Left ventricle myocardium inferior (tissue), 1 donor: ENCODE data around the gene GRIA1. TPM values are rescaled to one million over a fixed set of nuclear protein-coding genes. Genes with fewer than 3 reads are reported as not detected.

ENCODE experiments used
- DNase-seq: peaks from one replicate; pipeline ENCODE4 v3.0.0-alpha.2; 2020
- H3K27ac ChIP-seq: fragments of 200-600 bp; replicated peaks from 2 replicates; pipeline ENCODE4 v1.8.0; 2021
- H3K27me3 ChIP-seq: fragments of 200-600 bp; 2 replicates; pipeline ENCODE4 v1.8.0; 2021; ENCODE audit warnings: low read depth
- H3K36me3 ChIP-seq: fragments of 200-600 bp; 2 replicates; pipeline ENCODE4 v1.8.0; 2021
- H3K4me1 ChIP-seq: fragments of 200-600 bp; 2 replicates; pipeline ENCODE4 v1.8.0; 2021
- H3K4me3 ChIP-seq: fragments of 200-600 bp; 2 replicates; pipeline ENCODE4 v1.8.0; 2021; ENCODE audit warnings: mild to moderate bottlenecking, moderate library complexity
- H3K9me3 ChIP-seq: fragments of 200-600 bp; replicated peaks from 2 replicates; pipeline ENCODE4 v1.8.0; 2021
- CTCF ChIP-seq: fragments of 200-600 bp; IDR thresholded peaks from 2 replicates; pipeline ENCODE4 v1.8.0; 2021; ENCODE audit warnings: antibody characterized with exemption, mild to moderate bottlenecking, borderline replicate concordance
- intact Hi-C: fragments of 100-400 bp; cut with micrococcal nuclease; formaldehyde crosslinking; loops from one replicate; pipeline ENCODE4 v1.11.0; 2022
- total RNA-seq: library from RNA; stranded (reverse); fragmentation: NEBNext Ultra II Directional; extraction: Animal tissue kit (Norgen Biotek cat#: 25700); gene quantifications from one replicate; pipeline ENCODE4 v1.2.1, GENCODE V29; 2021
- donor health status: DM: no; HTN: yes; CAD: no; lungs with severe emphysema.

Gene GRIA1
- total RNA-seq, 1 donor from 2014 or later = 0.14 TPM

GRCh38 chr5:153496835-153497234 is 6.4 kb downstream of the GRIA1 start:
- H3K27me3 ChIP-seq = peaks cover 33% of the 10 kb centered on the region
- no peak overlapping the region for H3K4me3 ChIP-seq
- no peaks in the 10 kb centered on the region for H3K36me3 ChIP-seq
- intact Hi-C loops = loop anchor here (5.0 kb wide), 2 partner anchors 215 to 470 kb away; no protein-coding TSS in a partner anchor
- TF ChIP-seq CTCF = peak; percentile 81
- H3K9me3 ChIP-seq = no peaks in the 10 kb centered on the region
- DNase-seq = no peak
- no peaks in the 10 kb centered on the region for H3K4me1 ChIP-seq
- H3K27ac ChIP-seq = no peak overlapping the region

- intact Hi-C loops = loop anchor here (5.0 kb wide), 2 partner anchors 214 to 469 kb away; no protein-coding TSS in a partner anchor
- Histone ChIP-seq H3K4me1 (no peaks in the 10 kb centered on the region), H3K9me3 (no peaks in the 10 kb centered on the region), H3K4me3 (no peak overlapping the region), H3K36me3 (no peaks in the 10 kb centered on the region), H3K27ac (no peak overlapping the region), H3K27me3 (peaks cover 16% of the 10 kb centered on the region)
- TF ChIP-seq CTCF = no peak
- DNase-seq = no peak
Measured at GRCh38 chr5:153498516-153498915, 8.0 kb downstream of the GRIA1 start.

DNA sequence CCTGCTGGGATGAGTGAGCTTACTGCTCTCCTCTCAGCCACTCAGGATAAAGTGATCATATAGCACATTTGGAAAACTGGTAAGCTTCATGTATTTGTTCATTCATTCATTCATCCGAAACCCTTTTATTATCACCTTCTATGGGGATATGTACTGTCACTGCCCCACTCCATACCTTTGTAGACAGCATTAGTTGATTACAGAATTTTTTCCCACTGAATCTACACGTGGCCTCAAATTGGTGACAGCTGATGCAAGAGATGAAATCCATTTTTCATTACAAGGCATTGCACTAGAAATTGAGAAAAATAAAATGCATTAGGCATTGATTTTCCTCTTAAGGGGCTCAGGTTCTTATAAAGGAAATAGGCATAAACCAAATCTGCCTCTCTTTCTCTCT is 9.7 kb downstream of the GRIA1 start:
- Histone ChIP-seq H3K9me3 (no peaks in the 10 kb centered on the region), H3K4me1 (no peaks in the 10 kb centered on the region), H3K27ac (no peak overlapping the region), H3K27me3 (peaks cover 4% of the 10 kb centered on the region), H3K36me3 (no peaks in the 10 kb centered on the region), H3K4me3 (no peak overlapping the region)
- intact Hi-C loops = no loop called here
- no peak for TF ChIP-seq CTCF
- DNase-seq = no peak

- Histone ChIP-seq H3K4me1 (peaks cover 3% of the 10 kb centered on the region), H3K27me3 (no peaks in the 10 kb centered on the region), H3K9me3 (peaks cover 7% of the 10 kb centered on the region), H3K4me3 (no peak overlapping the region), H3K36me3 (no peaks in the 10 kb centered on the region), H3K27ac (no peak overlapping the region)
- intact Hi-C loops = no loop called here
- no peak for DNase-seq
- TF ChIP-seq CTCF = no peak
Measured at GRCh38 chr5:153504726-153505125, 14.3 kb downstream of the GRIA1 start.

- Histone ChIP-seq H3K27me3 (no peaks in the 10 kb centered on the region), H3K4me1 (peaks cover 3% of the 10 kb centered on the region), H3K27ac (no peak overlapping the region), H3K4me3 (no peak overlapping the region), H3K36me3 (no peaks in the 10 kb centered on the region), H3K9me3 (peaks cover 7% of the 10 kb centered on the region)
- no peak for DNase-seq
- intact Hi-C loops = no loop called here
- no peak for TF ChIP-seq CTCF
Measured at GRCh38 chr5:153508700-153509099, 18.2 kb downstream of the GRIA1 start.

GRCh38 chr5:153511622-153512021 is 21.2 kb downstream of the GRIA1 start:
- intact Hi-C loops = no loop called here
- H3K9me3 ChIP-seq = peaks cover 15% of the 10 kb centered on the region
- DNase-seq = no peak
- H3K4me1 ChIP-seq = no peaks in the 10 kb centered on the region
- H3K27ac ChIP-seq = no peak overlapping the region
- TF ChIP-seq CTCF = no peak
- H3K27me3 ChIP-seq = no peaks in the 10 kb centered on the region
- H3K36me3 ChIP-seq = no peaks in the 10 kb centered on the region
- H3K4me3 ChIP-seq = no peak overlapping the region
